ENCODE measurements around the gene ZC3H7B. TPM values are rescaled to one million over a fixed set of nuclear protein-coding genes. Genes with fewer than 3 reads are reported as not detected.

ZC3H7B gene
- total RNA-seq, 2 donors from 2014 or later: 19.4 to 48.7 TPM

DNA sequence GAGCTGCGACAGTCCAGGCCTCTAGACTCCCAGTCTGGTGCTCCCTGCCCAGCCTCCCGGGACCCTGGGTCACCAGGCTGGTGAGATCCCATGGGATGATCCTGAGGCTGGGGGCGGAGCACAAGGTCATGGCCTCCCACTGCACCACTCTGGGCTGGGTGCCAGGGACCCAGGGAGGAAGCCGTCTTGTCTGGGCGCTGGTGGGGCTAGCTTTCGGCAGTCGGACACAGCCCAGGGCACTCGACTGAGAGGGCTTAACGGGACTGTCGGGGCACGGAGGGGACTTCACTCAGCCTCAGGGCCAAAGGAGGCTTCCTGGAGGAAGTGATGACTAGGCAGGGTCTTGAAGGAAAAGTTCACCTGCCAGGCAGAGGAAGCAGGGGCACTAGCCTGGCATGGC is 39.0 kb downstream of the ZC3H7B start:
- Mint-ChIP-seq H3K36me3 (no peaks in the 10 kb centered on the region), H3K27ac (peak overlapping the region in 1 of 2 donors; percentile 60), H3K9me3 (no peaks in the 10 kb centered on the region)
- DNase-seq (ENCODE audit: low spot score in 2 of 2): no peak
- no peak for ATAC-seq

GRCh38 chr22:41341012-41341411 is 39.7 kb downstream of the ZC3H7B start:
- Mint-ChIP-seq H3K36me3 (no peaks in the 10 kb centered on the region), H3K27ac (peak overlapping the region in 1 of 2 donors; percentile 60), H3K9me3 (no peaks in the 10 kb centered on the region)
- no peak for DNase-seq (ENCODE audit: low spot score in 2 of 2)
- ATAC-seq: no peak

GRCh38 chr22:41341990-41342389 is 40.7 kb downstream of the ZC3H7B start:
- DNase-seq (ENCODE audit: low spot score in 2 of 2): no peak
- ATAC-seq: peak; percentile 81 to 84
- H3K9me3 Mint-ChIP-seq: no peaks in the 10 kb centered on the region
- H3K36me3 Mint-ChIP-seq: no peaks in the 10 kb centered on the region
- peak overlapping the region; percentile 36 to 72 for H3K27ac Mint-ChIP-seq

GRCh38 chr22:41343300-41343699 is 42.0 kb downstream of the ZC3H7B start:
- no peak for ATAC-seq

DNA sequence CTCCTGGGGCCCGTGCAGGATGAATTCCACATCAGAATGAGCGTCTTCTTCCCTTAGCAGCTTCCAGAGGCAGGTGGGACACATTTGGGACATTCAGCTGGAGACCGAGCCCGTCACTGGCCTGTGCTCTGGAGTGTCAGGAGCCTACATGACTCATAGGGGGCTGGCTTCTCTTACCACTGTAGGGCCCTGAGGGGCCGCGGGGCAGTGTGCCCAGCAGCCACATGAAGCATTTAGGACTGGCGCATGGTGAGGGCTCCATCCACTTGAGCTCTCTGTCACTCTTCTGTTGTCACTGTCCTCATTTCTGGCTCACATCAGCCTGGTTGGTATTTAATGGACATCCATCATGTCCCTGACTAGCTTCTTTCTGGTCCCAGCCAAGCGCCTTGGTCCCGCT is 42.4 kb downstream of the ZC3H7B start:
- Mint-ChIP-seq H3K27ac (no peak overlapping the region), H3K36me3 (no peaks in the 10 kb centered on the region), H3K9me3 (no peaks in the 10 kb centered on the region)
- DNase-seq (ENCODE audit: low spot score in 2 of 2): no peak
- no peak for ATAC-seq

More at GRCh38 chr22:41343300-41343699, 42.0 kb downstream of the ZC3H7B start:
- no peaks in the 10 kb centered on the region for H3K36me3 Mint-ChIP-seq
- no peak for DNase-seq (ENCODE audit: low spot score in 2 of 2)
- H3K9me3 Mint-ChIP-seq: no peaks in the 10 kb centered on the region
- H3K27ac Mint-ChIP-seq: no peak overlapping the region

- DNase-seq (ENCODE audit: low spot score in 2 of 2) (no peak), ATAC-seq (no peak)
- Mint-ChIP-seq H3K36me3 (no peaks in the 10 kb centered on the region), H3K27ac (peak overlapping the region in 1 of 2 donors; percentile 82), H3K9me3 (no peaks in the 10 kb centered on the region)
Measured at GRCh38 chr22:41344189-41344788, 43.0 kb downstream of the ZC3H7B start.

DNA sequence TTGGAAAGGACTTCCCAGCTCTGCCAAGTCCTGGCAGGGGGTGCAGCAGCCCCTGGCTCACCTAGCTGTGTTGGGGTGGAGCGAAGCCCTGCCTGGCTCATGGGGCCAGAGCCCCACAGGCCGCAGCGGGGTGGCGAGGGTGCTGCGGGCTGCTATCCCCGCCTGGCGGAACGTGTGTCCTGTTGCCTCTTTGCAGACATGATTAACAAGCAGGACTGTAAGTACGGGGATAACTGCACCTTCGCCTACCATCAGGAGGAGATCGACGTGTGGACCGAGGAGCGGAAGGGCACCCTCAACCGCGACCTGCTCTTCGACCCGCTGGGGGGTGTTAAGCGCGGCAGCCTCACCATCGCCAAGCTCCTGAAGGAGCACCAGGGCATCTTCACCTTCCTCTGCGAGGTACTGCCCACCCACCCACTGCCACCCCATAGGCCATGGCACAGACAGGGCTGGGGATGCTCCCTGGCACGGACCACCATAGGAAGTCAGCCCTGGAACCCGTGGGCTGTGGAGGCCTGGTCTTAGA is 44.5 kb downstream of the ZC3H7B start:
- H3K36me3 Mint-ChIP-seq: no peaks in the 10 kb centered on the region
- DNase-seq (ENCODE audit: low spot score in 2 of 2) (no peak), ATAC-seq (no peak)
- no peaks in the 10 kb centered on the region for H3K9me3 Mint-ChIP-seq
- no peak overlapping the region for H3K27ac Mint-ChIP-seq

DNA sequence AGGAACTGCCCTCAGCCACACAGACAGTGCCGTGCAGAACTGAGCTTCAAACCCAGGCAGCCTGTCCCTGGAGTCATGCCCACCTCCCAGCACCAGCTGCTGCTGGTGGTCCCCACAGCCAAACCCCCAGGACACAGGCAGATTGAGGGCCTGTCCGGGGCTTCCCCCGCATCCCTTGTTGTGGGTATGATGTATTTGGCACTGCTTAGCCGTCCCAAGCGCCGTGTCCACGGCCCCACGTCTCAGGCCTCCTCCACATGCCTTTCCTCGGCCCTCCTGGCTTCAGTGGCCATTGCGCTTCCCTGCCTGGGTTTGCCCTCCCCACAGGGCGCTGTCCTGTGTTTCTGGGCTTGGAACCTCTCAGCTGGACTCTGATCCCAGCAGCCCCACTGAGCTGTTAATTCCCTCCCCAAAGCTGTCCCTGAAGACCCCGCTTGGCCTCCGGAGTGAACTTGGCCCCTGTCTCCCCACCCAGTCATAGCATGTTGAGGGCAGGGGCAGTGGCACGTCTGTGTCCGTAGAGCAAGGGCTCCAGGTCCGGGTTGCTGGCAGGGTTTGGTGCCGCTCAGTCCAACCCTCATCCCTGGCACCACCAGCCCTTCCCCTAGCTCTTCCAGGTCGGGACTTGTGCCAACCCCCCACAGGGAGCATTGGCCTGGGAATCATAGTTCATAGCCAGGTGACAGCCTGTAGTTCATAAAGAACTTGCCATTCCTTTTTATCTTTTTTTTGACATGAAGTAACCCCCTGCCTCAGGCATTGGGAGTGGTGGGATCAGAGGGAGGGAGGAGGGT is 45.9 kb downstream of the ZC3H7B start:
- H3K36me3 Mint-ChIP-seq: no peaks in the 10 kb centered on the region
- no peaks in the 10 kb centered on the region for H3K9me3 Mint-ChIP-seq
- DNase-seq (ENCODE audit: low spot score in 2 of 2) (no peak), ATAC-seq (no peak)
- peak overlapping the region in 1 of 2 donors; percentile 20 for H3K27ac Mint-ChIP-seq

GRCh38 chr22:41348964-41349484 is 47.7 kb downstream of the ZC3H7B start:
- ATAC-seq: no peak
- no peak for DNase-seq (ENCODE audit: low spot score in 2 of 2)
- Mint-ChIP-seq H3K9me3 (no peaks in the 10 kb centered on the region), H3K36me3 (no peaks in the 10 kb centered on the region), H3K27ac (no peak overlapping the region)

GRCh38 chr22:41350087-41350486 is 48.8 kb downstream of the ZC3H7B start:
- H3K9me3 Mint-ChIP-seq: no peaks in the 10 kb centered on the region
- H3K27ac Mint-ChIP-seq: peak overlapping the region; percentile 8 to 23
- DNase-seq (ENCODE audit: low spot score in 2 of 2): no peak
- H3K36me3 Mint-ChIP-seq: no peaks in the 10 kb centered on the region
- no peak for ATAC-seq

DNA sequence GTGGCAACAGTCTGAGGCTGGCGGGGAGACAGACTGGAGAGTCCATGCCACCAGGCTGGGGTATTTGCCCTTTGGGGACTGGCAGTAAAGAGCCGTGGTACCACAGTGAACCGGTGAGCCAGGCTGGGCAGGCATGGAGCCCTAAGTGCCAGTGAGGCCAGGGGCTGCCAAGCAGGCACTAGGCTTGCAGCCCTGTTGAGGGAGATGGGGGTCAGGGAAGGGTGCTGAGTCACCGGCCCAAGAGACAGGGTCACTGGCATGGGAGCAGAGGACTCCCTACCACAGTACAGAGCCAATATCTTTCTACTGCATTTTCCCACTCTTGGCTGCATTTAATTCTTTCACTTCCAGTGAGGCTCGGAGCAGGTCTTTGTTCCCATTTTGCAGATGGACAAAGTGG is 49.7 kb downstream of the ZC3H7B start:
- ATAC-seq (no peak), DNase-seq (ENCODE audit: low spot score in 2 of 2) (no peak)
- no peaks in the 10 kb centered on the region for H3K36me3 Mint-ChIP-seq
- peak overlapping the region in 1 of 2 donors; percentile 8 for H3K27ac Mint-ChIP-seq
- H3K9me3 Mint-ChIP-seq: no peaks in the 10 kb centered on the region

GRCh38 chr22:41352058-41352457 is 50.7 kb downstream of the ZC3H7B start:
- Mint-ChIP-seq H3K9me3 (no peaks in the 10 kb centered on the region), H3K27ac (no peak overlapping the region), H3K36me3 (no peaks in the 10 kb centered on the region)
- no peak for ATAC-seq
- no peak for DNase-seq (ENCODE audit: low spot score in 2 of 2)

DNA sequence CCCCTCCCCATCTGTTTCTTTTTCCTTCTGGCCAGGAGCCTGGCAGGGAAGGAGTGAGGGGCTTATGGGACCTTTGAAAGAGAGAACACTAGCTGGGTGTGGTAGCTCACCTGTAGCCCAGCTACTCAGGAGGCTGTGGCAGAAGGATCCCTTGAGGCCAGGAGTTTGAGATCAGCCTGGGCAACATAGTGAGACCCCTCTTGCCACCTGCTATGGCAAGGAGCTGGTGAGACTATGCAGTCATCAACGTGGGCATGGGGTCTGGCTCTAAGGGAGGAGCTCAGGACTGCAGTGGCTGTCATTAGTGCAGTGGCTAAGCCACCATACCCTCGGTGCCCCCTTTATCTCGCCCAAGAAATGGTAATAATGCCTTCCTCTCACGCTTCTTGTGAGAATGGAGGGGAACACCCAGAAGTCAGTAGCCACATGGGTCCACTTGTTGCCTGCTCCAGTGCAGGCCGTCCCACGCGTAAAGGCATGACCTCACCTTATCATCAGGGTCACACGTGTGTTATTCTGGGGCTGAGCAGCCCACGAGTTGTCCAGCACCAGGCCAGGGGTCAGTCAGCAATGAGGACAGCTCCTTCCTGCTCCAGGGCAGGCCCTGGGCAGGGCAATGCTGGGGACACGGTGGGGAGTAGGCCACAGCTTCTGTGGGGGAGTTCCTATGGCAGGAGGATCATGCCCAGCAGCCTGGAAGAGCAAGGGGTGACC is 52.7 kb downstream of the ZC3H7B start:
- no peak for DNase-seq (ENCODE audit: low spot score in 2 of 2)
- ATAC-seq: no peak
- peak overlapping the region; percentile 24 to 66 for H3K27ac Mint-ChIP-seq
- no peaks in the 10 kb centered on the region for H3K36me3 Mint-ChIP-seq
- no peaks in the 10 kb centered on the region for H3K9me3 Mint-ChIP-seq

- DNase-seq (ENCODE audit: low spot score in 2 of 2) (no peak), ATAC-seq (no peak)
- Mint-ChIP-seq H3K27ac (peak overlapping the region; percentile 24 to 82), H3K9me3 (no peaks in the 10 kb centered on the region), H3K36me3 (no peaks in the 10 kb centered on the region)
Measured at GRCh38 chr22:41354979-41355378, 53.7 kb downstream of the ZC3H7B start.

- Mint-ChIP-seq H3K36me3 (no peaks in the 10 kb centered on the region), H3K27ac (no peak overlapping the region), H3K9me3 (no peaks in the 10 kb centered on the region)
- no peak for ATAC-seq
- DNase-seq (ENCODE audit: low spot score in 2 of 2): no peak
Measured at GRCh38 chr22:41355895-41356294, 54.6 kb downstream of the ZC3H7B start.

GRCh38 chr22:41356430-41357028 is 55.2 kb downstream of the ZC3H7B start:
- no peak for DNase-seq (ENCODE audit: low spot score in 2 of 2)
- Mint-ChIP-seq H3K9me3 (no peaks in the 10 kb centered on the region), H3K27ac (no peak overlapping the region), H3K36me3 (no peaks in the 10 kb centered on the region)
- no peak for ATAC-seq

DNA sequence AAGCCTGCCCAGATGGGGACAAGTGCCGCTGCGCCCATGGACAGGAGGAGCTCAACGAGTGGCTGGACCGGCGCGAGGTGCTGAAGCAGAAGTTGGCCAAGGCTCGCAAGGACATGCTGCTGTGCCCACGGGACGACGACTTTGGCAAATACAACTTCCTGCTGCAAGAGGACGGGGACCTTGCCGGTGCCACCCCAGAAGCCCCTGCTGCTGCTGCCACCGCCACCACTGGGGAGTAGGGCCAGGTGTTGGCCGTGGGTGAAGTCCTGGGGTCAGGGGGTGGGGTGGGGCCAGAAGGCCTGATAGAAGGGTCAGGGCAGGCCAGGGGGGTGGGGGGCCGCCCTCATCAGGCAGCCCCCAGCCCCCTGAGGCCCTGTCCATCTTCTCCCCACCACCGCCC is 55.9 kb downstream of the ZC3H7B start:
- H3K27ac Mint-ChIP-seq: no peak overlapping the region
- ATAC-seq (no peak), DNase-seq (ENCODE audit: low spot score in 2 of 2) (no peak)
- no peaks in the 10 kb centered on the region for H3K9me3 Mint-ChIP-seq
- no peaks in the 10 kb centered on the region for H3K36me3 Mint-ChIP-seq

Measured in activated naive CD4-positive, alpha-beta T cell treated with anti-CD3 and anti-CD28 coated beads, Interleukin-2, amount 50 U/mL, for 72 hours (primary cell).